GM19043 (cell line): ENCODE results near the gene WDR88.

ENCODE experiments used
- ATAC-seq: cut with Tn5 transposase; IDR thresholded peaks from one replicate; pipeline ENCODE4 v1.9.1; 2021; ENCODE audit warnings: low read depth; ENCODE audit not compliant: unreplicated experiment

The WDR88 gene

GRCh38 chr19:33195645-33196347 is 63.9 kb downstream of the WDR88 start:
- no peak for ATAC-seq

- no peak for ATAC-seq
These were observed 64.7 kb downstream of the WDR88 start for GRCh38 chr19:33196446-33197193.

DNA sequence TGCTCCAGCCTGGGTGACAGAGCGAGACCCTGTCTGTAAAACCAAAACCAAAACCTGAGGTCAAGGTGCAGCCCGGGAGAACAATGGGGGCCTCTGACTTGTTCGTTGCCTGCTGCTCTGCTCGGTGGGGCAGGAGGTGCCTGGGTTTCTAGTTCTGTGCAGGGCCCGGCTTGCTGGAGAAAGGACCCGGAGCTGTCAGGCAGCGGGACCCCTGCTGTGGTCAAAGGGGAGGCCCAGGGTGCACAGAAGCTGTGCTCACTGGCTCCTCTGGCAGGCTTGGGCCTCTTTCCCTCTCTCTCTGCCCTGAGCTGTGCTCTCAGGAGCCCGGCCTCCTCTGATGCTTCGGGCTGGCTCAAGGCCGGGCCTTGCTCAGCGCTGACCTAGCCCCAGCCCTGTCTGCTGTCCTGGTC is 65.7 kb downstream of the WDR88 start:
- ATAC-seq: no peak

- no peak for ATAC-seq
These were observed 66.3 kb downstream of the WDR88 start for GRCh38 chr19:33198169-33198568.

DNA sequence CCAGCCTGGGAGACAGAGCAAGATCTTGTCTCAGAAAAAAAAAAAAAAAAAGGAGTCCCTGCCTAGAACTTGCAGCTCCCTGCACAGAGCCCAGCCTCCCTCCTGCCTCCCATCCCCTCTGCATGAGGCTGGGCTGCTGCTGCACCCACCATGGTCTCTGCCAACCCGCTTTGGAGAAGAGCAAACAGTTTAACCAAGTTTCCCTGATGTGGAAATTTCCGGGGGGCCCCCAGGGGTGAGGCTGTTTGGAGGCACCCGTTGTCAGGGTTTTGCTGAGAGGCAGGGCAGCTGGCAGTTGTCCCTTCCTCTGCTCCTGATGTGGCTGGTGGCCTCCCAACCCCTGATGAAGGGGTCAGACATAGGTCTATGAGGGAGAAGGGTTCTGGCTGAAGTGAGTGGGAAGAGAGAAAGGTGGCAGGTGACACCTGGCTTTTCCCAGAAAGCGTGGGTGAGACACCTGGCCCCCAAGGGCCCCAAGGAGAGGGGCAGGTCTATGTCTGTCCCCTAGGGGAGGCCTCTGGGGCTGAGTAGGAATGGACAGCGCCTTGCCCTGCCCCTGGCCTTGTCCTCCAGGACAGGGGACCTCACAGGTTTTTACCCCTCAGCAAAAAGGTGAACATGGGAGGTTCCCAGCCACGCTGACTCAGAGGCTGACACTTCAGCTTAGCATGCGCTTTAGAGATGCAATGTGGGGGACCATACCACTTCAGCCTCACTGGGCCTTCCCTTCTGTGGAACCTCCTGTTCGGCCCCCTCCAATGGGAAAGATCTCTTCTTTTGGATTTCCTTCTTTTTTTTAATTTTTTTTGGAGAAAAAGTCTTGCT is 67.7 kb downstream of the WDR88 start:
- no peak for ATAC-seq

GRCh38 chr19:33201473-33201872 is 69.6 kb downstream of the WDR88 start:
- no peak for ATAC-seq

DNA sequence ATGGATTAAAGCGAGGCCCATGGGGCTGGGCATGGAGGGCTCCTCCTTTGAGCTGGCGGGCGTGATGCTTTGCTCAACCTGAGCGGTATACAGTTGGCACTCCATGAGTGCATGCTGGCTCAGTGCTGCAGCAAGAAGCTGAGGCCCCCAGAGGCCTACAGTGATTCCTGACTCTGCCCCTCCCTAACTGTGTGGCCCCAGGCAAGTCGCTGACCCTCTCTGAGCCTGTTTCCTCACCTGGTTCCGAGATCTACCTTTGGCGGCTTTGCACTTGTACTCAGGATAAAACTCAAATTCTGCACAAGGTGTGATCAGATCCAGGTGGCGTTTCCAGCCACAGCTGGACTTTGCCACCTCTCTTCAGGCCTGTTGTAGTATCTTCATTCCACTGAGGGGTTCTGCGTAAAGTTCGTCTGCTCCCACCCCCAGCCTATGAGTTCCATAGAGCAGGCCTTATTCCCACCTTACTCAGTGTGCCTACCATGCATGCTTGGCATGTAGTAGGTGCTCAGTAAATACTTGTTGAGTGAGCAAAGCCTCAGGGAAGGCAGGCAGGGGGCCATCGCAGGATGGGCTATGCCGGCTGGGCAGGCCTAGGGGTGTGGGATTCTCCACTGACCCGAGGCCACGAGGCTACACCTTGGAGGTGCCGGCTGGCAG is 70.1 kb downstream of the WDR88 start:
- ATAC-seq: no peak

- ATAC-seq: no peak
These were observed 70.9 kb downstream of the WDR88 start for GRCh38 chr19:33202546-33203507.

DNA sequence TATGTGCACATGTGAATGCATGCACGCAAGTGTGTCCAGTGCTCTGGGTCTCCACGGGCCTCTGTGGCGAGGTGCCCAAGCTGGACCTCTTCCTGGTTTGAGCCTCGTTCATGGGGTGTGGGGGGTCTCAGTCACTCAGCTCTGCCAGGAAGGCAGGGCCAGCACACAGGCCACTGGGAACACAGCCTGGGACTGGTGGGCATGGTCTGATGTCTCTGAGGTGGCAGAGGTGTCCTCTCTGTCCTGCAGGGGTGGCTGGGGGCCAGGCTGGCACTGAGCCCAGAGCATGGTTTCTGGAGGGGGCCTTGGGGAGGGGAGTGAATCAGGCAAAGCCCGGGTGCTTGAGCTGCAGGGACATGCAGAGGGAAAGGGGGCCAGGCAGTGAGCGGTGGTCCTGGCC is 71.6 kb downstream of the WDR88 start:
- ATAC-seq: no peak

- ATAC-seq: no peak
These were observed 72.4 kb downstream of the WDR88 start for GRCh38 chr19:33204136-33204973.

DNA sequence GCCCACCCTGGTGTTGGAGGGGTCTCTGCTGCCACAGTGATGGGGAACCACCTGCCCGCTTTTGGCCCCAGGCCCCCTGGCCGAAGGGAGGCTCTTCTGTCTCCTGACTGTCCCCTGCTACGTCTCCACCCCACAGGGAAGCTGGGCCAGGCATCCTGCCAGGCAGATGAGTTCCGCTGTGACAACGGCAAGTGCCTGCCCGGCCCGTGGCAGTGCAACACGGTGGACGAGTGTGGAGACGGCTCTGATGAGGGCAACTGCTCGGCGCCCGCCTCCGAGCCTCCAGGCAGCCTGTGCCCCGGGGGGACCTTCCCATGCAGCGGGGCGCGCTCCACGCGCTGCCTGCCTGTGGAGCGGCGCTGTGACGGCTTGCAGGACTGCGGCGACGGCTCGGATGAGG is 73.2 kb downstream of the WDR88 start:
- ATAC-seq: no peak

DNA sequence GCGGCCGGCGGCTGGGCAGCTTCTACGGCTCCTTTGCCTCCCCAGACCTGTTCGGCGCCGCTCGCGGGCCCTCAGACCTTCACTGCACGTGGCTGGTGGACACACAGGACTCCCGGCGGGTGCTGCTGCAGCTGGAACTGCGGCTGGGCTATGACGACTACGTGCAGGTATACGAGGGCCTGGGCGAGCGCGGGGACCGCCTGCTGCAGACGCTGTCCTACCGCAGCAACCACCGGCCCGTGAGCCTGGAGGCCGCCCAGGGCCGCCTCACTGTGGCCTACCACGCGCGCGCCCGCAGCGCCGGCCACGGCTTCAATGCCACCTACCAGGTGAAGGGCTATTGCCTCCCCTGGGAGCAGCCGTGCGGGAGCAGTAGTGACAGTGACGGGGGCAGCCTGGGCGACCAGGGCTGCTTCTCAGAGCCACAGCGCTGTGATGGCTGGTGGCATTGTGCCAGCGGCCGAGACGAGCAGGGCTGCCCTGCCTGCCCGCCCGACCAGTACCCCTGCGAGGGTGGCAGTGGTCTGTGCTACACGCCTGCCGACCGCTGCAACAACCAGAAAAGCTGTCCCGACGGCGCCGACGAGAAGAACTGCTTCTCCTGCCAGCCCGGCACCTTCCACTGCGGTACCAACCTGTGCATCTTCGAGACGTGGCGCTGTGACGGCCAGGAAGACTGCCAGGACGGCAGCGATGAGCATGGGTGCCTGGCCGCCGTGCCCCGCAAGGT is 73.8 kb downstream of the WDR88 start:
- no peak for ATAC-seq

DNA sequence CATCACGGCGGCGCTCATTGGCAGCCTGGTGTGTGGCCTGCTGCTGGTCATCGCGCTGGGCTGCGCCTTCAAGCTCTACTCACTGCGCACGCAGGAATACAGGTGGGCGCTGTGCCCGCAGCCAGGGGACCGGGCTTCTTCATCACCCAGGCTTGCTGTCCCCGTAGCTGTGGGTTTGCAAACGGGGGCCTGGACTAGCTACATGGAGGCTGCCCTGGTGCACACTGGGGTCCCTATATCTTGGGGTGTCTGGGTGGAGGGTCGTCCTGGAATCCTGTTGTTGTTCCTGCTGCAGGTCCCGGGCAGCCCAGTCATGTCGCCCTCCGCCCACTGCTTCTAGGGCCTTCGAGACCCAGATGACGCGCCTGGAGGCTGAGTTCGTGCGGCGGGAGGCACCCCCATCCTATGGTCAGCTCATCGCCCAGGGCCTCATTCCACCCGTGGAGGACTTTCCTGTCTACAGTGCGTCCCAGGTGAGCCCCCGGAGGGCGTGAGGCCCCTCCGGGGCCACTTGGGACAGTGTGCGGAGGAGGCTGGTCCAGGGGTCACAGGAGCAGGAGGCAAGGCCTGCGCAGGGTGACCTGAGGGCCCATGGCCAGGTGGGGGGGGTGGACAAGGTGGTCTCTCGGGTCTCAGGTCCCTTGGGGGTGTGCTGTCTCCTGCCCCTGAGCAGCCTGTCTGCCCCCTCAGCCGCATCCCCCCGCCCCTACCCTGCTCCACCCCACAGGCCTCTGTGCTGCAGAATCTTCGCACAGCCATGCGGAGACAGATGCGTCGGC is 74.5 kb downstream of the WDR88 start:
- ATAC-seq: no peak

- no peak for ATAC-seq
These were observed 75.2 kb downstream of the WDR88 start for GRCh38 chr19:33207040-33207620.

DNA sequence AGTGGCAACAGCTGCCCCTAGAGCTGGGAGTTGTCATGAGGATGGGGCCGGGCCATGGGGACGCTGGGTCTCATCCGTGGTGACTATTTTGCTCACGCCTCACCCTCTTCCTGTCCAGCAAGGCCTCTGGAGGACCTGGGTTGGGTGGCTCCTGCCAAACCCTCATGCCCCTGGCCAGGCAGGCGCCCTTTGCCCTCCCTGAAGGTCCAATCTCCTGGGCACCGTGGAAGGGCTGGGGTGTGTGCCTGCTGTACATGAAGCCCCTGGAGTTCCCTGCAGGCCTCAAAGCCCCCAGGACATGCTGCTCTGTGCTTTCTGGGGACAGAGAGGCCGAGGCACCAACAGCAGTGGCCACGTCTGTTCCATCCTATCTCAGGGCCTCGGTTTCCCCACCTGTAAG is 76.0 kb downstream of the WDR88 start:
- no peak for ATAC-seq

GRCh38 chr19:33208371-33208895 is 76.5 kb downstream of the WDR88 start:
- ATAC-seq: no peak
